Astrocyte (in vitro differentiated cells and primary cell): ENCODE results near the gene LYZL1. TPM values are rescaled to one million over a fixed set of nuclear protein-coding genes. Genes with fewer than 3 reads are reported as not detected.

Experiments
- DNase-seq: peaks from one replicate; pipeline ENCODE4 v3.0.0-alpha.2; 2010; ENCODE audit warnings: low read depth
- FAIRE-seq: peaks from 2 replicates; lab custom pipeline; 2011; peaks lifted over from hg19 to GRCh38; lab: Jason Lieb, UNC
- H2AFZ ChIP-seq: 2 replicates; pipeline ENCODE4 v1.6.0; 2012; ENCODE audit warnings: low read depth, low read length, inconsistent platforms
- H3K27ac ChIP-seq: 2 replicates; pipeline ENCODE4 v1.5.1; 2011; ENCODE audit warnings: low read depth, low read length, inconsistent platforms
- H3K27me3 ChIP-seq: 2 replicates; pipeline ENCODE4 v1.6.0; 2011; ENCODE audit warnings: low read length, inconsistent platforms; ENCODE audit not compliant: insufficient read depth
- H3K36me3 ChIP-seq: 2 replicates; pipeline ENCODE4 v1.5.1; 2011; ENCODE audit warnings: low read length, inconsistent platforms; ENCODE audit not compliant: insufficient read depth
- H3K4me1 ChIP-seq: 2 replicates; pipeline ENCODE4 v1.5.1; 2011; ENCODE audit warnings: low read length, inconsistent platforms; ENCODE audit not compliant: insufficient read depth
- H3K4me2 ChIP-seq: 2 replicates; pipeline ENCODE4 v1.6.0; 2012; ENCODE audit warnings: low read length, inconsistent platforms
- H3K4me3 ChIP-seq: 2 replicates; pipeline ENCODE4 v1.5.1; 2011; ENCODE audit warnings: low read depth, mild to moderate bottlenecking, low read length, inconsistent platforms; ENCODE audit not compliant: insufficient read depth
- H3K79me2 ChIP-seq: 2 replicates; pipeline ENCODE4 v1.6.0; 2012; ENCODE audit warnings: mild to moderate bottlenecking, low read length, inconsistent platforms; ENCODE audit not compliant: insufficient read depth
- H3K9ac ChIP-seq: 2 replicates; pipeline ENCODE4 v1.6.0; 2012; ENCODE audit warnings: mild to moderate bottlenecking, low read length, inconsistent platforms
- H3K9me3 ChIP-seq: 2 replicates; pipeline ENCODE4 v1.5.1; 2012; ENCODE audit warnings: low read depth, mild to moderate bottlenecking, low read length, inconsistent platforms; ENCODE audit not compliant: insufficient read depth
- H4K20me1 ChIP-seq: 2 replicates; pipeline ENCODE4 v1.6.0; 2012; ENCODE audit warnings: low read length, inconsistent platforms; ENCODE audit not compliant: insufficient read depth
- H3K27ac Mint-ChIP-seq: one replicate; pipeline ENCODE4 v1.8.0; 2021; ENCODE audit warnings: mild to moderate bottlenecking, mixed read lengths; ENCODE audit not compliant: unreplicated experiment
- H3K27me3 Mint-ChIP-seq: one replicate; pipeline ENCODE4 v1.8.0; 2021; ENCODE audit warnings: low read depth, mixed read lengths; ENCODE audit not compliant: unreplicated experiment
- H3K36me3 Mint-ChIP-seq: one replicate; pipeline ENCODE4 v1.8.0; 2021; ENCODE audit warnings: low read depth, mixed read lengths; ENCODE audit not compliant: unreplicated experiment
- H3K4me1 Mint-ChIP-seq: one replicate; pipeline ENCODE4 v1.8.0; 2021; ENCODE audit warnings: low read depth, mixed read lengths; ENCODE audit not compliant: unreplicated experiment
- H3K4me3 Mint-ChIP-seq: one replicate; pipeline ENCODE4 v1.8.0; 2021; ENCODE audit warnings: mild to moderate bottlenecking, moderate library complexity, mixed read lengths; ENCODE audit not compliant: unreplicated experiment
- H3K9me3 Mint-ChIP-seq: one replicate; pipeline ENCODE4 v1.8.0; 2021; ENCODE audit warnings: mild to moderate bottlenecking, mixed read lengths; ENCODE audit not compliant: unreplicated experiment
- CTCF ChIP-seq: IDR thresholded peaks from 2 replicates; pipeline ENCODE4 v1.5.1; 2011; ENCODE audit warnings: low read depth, mild to moderate bottlenecking, inconsistent platforms, low read length, moderate library complexity; ENCODE audit not compliant: insufficient read depth
- EZH2 ChIP-seq: IDR thresholded peaks from 2 replicates; pipeline ENCODE4 v1.6.1; 2012; ENCODE audit warnings: mild to moderate bottlenecking, low read length, inconsistent platforms; ENCODE audit not compliant: insufficient read depth
- total RNA-seq: library from RNA; stranded (reverse); gene quantifications from 2 replicates; pipeline ENCODE4 v1.2.1, GENCODE V29; 2021

LYZL1 gene
- total RNA-seq, 1 donor from 2014 or later = not detected

GRCh38 chr10:29259498-29259897 is 29.4 kb upstream of the LYZL1 start:
- Histone ChIP-seq H3K27ac (no peak overlapping the region), H3K9me3 (no peaks in the 10 kb centered on the region)

GRCh38 chr10:29263506-29263905 is 25.4 kb upstream of the LYZL1 start:
- FAIRE-seq (no peak), DNase-seq (no peak)
- Histone ChIP-seq H3K4me2 (no peak overlapping the region), H3K27ac (no peak overlapping the region), H3K27me3 (peaks cover 3% of the 10 kb centered on the region), H3K79me2 (no peaks in the 10 kb centered on the region), H3K4me3 (no peak overlapping the region), H2AFZ (no peak overlapping the region), H3K4me1 (peaks cover 2% of the 10 kb centered on the region), H3K36me3 (no peaks in the 10 kb centered on the region), H3K9ac (no peak overlapping the region), H3K9me3 (no peaks in the 10 kb centered on the region), H4K20me1 (no peaks in the 10 kb centered on the region)
- Mint-ChIP-seq H3K36me3 (no peaks in the 10 kb centered on the region), H3K4me1 (no peaks in the 10 kb centered on the region), H3K9me3 (peaks cover 5% of the 10 kb centered on the region), H3K27me3 (no peaks in the 10 kb centered on the region), H3K4me3 (no peak overlapping the region), H3K27ac (no peak overlapping the region)
- TF ChIP-seq CTCF (no peak), EZH2 (no peak)

More at GRCh38 chr10:29259498-29259897, 29.4 kb upstream of the LYZL1 start:
- no peak overlapping the region for H3K9ac ChIP-seq
- Mint-ChIP-seq H3K4me1 (peaks cover 38% of the 10 kb centered on the region), H3K36me3 (no peaks in the 10 kb centered on the region), H3K9me3 (peaks cover 3% of the 10 kb centered on the region), H3K27me3 (no peaks in the 10 kb centered on the region), H3K4me3 (no peak overlapping the region), H3K27ac (no peak overlapping the region)
- no peak overlapping the region for H3K4me2 ChIP-seq
- H3K27me3 ChIP-seq = peaks cover 3% of the 10 kb centered on the region
- H4K20me1 ChIP-seq = no peaks in the 10 kb centered on the region
- TF ChIP-seq EZH2 (no peak), CTCF (no peak)
- no peaks in the 10 kb centered on the region for H3K36me3 ChIP-seq
- no peak overlapping the region for H3K4me3 ChIP-seq
- no peak for FAIRE-seq
- no peaks in the 10 kb centered on the region for H3K79me2 ChIP-seq
- peaks cover 30% of the 10 kb centered on the region for H3K4me1 ChIP-seq
- H2AFZ ChIP-seq = no peak overlapping the region
- DNase-seq = no peak

- H3K36me3 ChIP-seq = no peaks in the 10 kb centered on the region
- Mint-ChIP-seq H3K4me1 (no peaks in the 10 kb centered on the region), H3K36me3 (no peaks in the 10 kb centered on the region), H3K4me3 (no peak overlapping the region), H3K27ac (no peak overlapping the region), H3K9me3 (peaks cover 6% of the 10 kb centered on the region), H3K27me3 (no peaks in the 10 kb centered on the region)
- H3K9me3 ChIP-seq = no peaks in the 10 kb centered on the region
- no peak overlapping the region for H3K4me2 ChIP-seq
- H3K9ac ChIP-seq = no peak overlapping the region
- H3K4me1 ChIP-seq = peaks cover 2% of the 10 kb centered on the region
- TF ChIP-seq EZH2 (no peak), CTCF (no peak)
- no peaks in the 10 kb centered on the region for H3K79me2 ChIP-seq
- FAIRE-seq (no peak), DNase-seq (no peak)
- H4K20me1 ChIP-seq = no peaks in the 10 kb centered on the region
- H3K27ac ChIP-seq = no peak overlapping the region
- no peak overlapping the region for H3K4me3 ChIP-seq
- H2AFZ ChIP-seq = no peak overlapping the region
- no peaks in the 10 kb centered on the region for H3K27me3 ChIP-seq
Measured at GRCh38 chr10:29265210-29265768, 23.6 kb upstream of the LYZL1 start.
